CD4-positive, alpha-beta T cell treated with Interleukin-10 for 1 hour (primary cell): ENCODE data around the gene INPP5A.
"Not testable (repeated sequence)": the region's sequence is repeated elsewhere in the genome, so short reads cannot be mapped to it uniquely, and the experiment has no call there.

Experiments
- DNase-seq: peaks from one replicate; pipeline ENCODE4 v3.0.0-alpha.2; 2020

INPP5A gene, protein sequence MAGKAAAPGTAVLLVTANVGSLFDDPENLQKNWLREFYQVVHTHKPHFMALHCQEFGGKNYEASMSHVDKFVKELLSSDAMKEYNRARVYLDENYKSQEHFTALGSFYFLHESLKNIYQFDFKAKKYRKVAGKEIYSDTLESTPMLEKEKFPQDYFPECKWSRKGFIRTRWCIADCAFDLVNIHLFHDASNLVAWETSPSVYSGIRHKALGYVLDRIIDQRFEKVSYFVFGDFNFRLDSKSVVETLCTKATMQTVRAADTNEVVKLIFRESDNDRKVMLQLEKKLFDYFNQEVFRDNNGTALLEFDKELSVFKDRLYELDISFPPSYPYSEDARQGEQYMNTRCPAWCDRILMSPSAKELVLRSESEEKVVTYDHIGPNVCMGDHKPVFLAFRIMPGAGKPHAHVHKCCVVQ

GRCh38 chr10:132537684-132538001, at the start of gene INPP5A:
TSS of gene INPP5A (plus strand) at chr10:132537787. CDS start at chr10:132538097, 310 bp downstream.
- no peak for DNase-seq

- DNase-seq, result no peak
Measured at GRCh38 chr10:132488231-132488821, 49.3 kb upstream of the INPP5A start.

GRCh38 chr10:132489053-132489703, 48.4 kb upstream of the INPP5A start:
- DNase-seq, result no peak

GRCh38 chr10:132489704-132490534, 47.7 kb upstream of the INPP5A start:
- DNase-seq, result no peak

- not testable (repeated sequence) for DNase-seq
Measured at GRCh38 chr10:132491534-132491933, 46.1 kb upstream of the INPP5A start.

DNA sequence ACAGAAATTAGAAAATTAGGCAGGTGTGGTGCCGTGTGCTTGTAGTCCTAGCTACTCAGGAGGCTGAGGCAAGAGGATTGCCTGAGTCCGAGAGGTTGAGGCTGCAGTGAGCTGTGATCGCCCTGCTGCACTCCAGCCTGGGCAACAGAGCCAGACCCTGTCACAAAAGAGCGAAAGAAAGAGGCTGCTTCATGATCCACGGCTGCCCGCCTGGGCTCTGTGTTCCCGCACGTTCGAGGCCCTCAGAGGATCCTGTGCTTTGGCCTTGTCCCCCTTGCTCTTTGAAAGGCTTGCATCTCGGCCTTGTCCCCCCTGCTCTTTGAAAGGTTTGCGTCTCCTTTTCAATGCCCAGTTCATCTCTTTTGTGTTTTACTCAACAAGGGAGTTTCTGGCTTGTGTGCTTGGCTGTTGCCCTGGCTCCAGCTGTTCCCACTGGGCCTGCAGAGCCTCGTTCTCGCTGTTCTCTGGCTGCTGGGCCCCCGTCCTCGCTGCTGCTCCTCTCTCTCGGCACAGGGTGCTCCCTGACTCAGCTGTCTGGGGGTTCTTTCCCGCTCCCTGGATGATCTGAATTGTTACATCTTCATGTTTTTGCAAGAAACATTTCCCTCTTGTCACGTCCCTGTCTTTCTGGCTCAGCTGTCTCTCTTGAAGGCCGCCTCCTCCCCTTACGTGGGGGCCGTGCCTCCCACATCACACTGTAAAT, 45.1 kb upstream of the INPP5A start:
- no peak for DNase-seq

DNA sequence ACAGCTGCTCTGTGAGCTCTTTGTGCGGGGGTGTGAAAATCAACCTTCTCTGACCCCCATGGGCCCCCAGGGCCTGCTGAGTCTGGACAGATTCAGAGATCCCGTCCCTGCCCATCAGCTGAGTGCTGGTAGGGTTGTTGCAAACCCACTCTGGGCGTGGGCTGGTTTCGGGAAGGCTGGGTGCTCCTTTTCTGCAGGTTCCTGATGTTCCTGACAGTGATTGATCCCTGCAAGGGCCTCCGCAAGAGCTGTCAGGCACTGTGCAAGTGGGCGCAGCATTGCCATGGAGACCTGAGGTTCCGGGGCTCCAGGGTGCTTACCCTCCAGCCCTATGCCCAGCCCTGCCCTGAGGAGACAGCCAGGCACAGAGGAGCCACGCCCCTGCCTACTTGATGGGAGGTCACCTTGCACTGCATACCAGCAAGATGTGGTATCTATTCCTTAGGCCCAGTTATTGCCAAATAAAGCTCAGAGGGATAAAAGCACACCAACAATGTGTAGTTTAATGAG, 44.3 kb upstream of the INPP5A start:
- DNase-seq, result no peak

DNA sequence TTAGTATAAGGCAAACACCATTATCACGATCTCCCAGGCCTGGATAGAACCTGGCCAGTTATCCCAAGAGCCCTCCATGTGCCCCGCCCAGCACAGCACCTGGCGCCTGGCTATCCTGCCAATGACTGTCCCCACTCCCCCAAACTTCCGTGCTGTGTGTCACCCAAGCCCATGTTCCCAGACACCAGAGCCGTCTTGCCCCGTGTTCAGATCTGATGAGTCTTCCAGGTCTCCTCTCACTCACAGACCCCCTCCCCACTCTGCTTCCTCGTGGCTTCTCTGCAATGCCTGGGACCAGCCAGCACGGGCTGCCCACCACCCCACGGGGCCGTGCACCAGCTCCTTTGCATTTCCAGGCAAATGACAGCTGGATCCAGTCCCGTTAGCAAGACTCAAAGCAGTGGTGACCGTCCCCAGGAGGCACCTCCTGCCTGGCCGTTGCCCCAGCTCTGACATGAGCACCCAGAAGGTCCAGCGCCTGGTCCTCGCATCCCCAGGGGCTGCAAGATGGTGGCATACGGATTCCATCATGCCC, 43.8 kb upstream of the INPP5A start:
- DNase-seq, result no peak

DNA sequence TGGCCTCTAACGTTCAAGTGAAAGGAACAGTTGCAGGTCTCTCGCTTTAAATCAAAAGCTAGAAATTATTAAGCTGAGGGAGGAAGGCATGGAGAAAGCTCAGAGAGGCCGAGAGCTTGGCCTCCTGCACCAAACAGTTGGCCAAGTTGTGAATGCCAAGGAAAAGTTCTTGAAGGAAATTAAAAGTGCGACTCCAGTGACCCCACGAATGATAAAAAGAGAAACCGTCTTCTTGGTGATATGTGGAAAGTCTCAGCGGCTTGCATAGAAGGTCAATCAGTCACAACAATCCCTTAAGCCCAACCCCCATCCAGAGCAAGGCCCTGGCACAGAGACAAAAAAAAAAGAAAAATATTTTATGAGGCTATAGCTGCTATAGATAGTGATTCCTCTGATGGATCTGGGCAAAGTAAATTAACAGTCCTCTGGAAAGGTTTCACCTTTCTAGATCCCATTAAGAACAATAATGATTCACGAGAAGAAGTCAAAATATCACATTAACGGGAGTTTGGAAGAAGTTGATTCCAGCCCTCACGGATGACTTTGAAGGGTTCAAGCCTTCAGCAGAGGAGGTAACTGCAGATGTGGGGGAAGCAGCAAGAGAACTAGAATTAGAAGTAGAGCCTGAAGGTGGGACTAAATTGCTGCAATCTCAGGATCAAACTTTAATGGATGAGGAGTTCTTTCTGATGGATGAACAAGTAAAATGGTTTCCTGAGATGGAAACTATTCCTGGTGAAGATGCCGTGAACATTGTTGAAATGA, 42.5 kb upstream of the INPP5A start:
- no peak for DNase-seq

DNA sequence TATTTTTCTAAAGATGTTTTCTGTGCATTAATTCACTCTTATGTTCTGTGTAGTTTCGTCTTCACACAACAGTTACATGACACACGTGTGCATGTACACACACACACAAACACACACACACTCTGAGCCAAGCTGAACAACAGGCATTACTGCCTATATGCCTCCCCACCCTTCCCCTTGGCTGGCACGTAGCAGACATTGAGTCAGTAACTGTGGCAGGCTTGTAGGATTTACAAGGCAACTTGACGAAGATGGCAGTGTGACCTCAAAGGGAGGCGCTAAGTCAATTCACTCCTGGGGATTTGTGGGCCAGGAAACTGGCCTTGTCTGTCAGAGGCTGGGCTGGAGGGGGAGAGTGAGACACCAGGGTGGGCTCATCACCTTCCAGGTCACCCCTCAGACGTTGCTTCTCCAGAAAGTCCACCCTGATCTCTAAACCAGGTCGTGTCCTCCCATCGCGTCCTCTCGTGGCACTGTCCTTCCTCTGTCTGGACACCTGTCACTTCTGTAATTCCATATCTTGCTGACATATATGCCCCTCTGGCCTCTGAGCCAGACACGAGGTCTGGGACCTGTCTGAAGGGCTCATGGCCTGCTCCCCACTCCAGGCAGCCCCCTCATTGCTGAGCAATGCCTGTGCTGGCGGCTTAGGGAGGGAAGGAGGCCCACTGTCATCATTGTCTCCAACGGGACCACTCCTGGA, 41.1 kb upstream of the INPP5A start:
- no peak for DNase-seq

DNA sequence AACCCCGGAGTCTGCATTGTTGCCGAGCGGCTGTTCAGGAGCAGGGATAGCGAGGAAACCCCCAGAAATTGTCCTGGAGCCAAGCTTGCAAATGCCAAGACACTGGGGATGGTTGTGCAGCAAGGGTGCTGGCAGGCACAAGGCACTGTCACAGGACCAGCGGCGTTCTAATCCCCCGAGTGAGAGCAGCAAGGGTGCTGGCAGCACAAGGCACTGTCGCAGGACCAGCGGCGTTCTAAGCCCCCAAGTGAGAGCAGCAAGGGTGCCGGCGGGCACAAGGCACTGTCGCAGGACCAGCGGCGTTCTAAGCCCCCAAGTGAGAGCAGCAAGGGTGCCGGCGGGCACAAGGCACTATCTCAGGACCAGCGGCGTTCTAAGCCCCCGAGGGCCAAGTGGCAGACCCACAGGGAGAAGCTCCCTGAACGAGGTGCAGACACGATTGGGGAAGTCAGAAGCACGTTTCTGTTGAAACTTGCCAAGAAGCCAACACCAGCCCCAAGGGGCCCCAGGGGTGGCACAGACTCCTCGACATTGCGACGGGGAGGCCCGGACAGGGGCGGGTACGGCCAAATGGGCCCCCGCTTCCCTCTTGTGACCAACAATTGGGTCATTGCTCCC, 40.4 kb upstream of the INPP5A start:
- no peak for DNase-seq

DNA sequence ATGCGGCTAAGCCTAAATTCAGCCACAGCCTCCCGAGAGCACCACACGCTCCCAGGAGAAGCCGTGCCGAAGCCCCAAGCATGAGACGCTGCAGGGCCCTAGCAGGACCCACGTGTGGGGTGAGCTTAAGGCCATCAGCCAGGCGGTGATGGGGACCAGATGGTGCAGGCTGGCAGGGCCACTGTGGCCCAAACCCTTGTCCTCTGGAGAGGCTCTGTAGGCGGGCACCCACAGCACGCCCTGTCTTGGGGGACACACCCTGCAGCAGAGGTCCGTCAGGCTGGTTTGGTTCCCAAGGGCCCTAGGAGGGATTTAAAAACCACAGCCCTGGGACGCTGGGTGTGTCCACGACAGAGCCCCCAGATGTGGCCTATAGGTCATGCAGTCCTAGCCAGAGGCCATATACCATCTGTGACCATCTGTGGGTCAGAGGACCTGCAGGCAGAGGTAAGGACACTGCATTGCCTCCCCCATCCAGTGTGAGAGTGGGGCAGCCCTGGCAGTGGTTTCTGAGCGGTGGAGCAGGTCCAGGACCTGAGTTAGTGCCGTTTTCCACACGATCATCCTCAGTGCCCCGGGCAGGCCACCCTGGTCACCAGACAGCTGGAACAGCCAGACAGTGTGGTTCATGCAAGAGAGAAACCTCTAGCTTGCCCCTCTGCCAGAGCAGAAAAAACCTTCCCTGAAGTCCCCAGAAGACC, 39.6 kb upstream of the INPP5A start:
- DNase-seq, result no peak

GRCh38 chr10:132498562-132499366, 38.8 kb upstream of the INPP5A start:
- DNase-seq, result no peak

DNA sequence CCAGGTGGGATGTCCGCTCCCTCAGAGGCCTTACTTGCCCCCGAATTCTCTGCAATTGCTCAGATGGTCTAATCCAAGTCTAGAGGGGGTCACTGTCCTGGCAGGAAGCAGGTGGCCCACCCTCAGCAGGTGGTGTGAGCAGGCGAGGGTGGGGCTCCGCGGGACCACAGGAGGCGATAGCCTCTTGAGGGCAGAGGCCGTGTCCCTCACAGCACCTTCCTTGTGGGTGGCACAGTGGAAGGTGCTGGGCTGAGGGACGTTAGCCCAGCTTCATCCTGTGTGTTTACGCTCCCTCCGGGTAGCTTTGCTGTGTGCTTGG, 38.3 kb upstream of the INPP5A start:
- no peak for DNase-seq

- DNase-seq, result no peak
Measured at GRCh38 chr10:132500781-132501415, 36.7 kb upstream of the INPP5A start.

GRCh38 chr10:132502544-132503300, 34.9 kb upstream of the INPP5A start:
- no peak for DNase-seq
